Body of pancreas (tissue), 4 donors: Measurements from ENCODE around the gene TCEAL8.

ENCODE experiments used
- CTCF ChIP-seq, 7 experiments: fragments of 450-650 bp in 4 of 7; fragments of 200-600 bp in 3 of 7; sonication (generic) in 3 of 7; IDR thresholded peaks; one replicate each; pipeline ENCODE4 v1.5.1; 2016 to 2019; ENCODE audit warnings: antibody characterized with exemption in 7 of 7
- POLR2A ChIP-seq, 3 donors: fragments of 450-650 bp; IDR thresholded peaks; one replicate each; pipeline ENCODE4 v1.6.1; 2016; ENCODE audit warnings: antibody characterized with exemption in 3 of 3, mild to moderate bottlenecking in 2 of 3

- TF ChIP-seq POLR2A (IDR thresholded peaks at IDR 0.05) (no peak), CTCF (IDR thresholded peaks at IDR 0.05) (no peak)
Observed at GRCh38 chrX:103249805-103250204, 5.2 kb downstream of the TCEAL8 start.
